Endothelial cell of hepatic sinusoid (primary cell): ENCODE data around the gene PAPOLG.

Source experiments
- in situ Hi-C: cut with HindIII; loops from 2 replicates; pipeline ENCODE4 v1.10.0; 2017; ENCODE audit warnings: low sequenced_read_pairs

Gene PAPOLG

DNA sequence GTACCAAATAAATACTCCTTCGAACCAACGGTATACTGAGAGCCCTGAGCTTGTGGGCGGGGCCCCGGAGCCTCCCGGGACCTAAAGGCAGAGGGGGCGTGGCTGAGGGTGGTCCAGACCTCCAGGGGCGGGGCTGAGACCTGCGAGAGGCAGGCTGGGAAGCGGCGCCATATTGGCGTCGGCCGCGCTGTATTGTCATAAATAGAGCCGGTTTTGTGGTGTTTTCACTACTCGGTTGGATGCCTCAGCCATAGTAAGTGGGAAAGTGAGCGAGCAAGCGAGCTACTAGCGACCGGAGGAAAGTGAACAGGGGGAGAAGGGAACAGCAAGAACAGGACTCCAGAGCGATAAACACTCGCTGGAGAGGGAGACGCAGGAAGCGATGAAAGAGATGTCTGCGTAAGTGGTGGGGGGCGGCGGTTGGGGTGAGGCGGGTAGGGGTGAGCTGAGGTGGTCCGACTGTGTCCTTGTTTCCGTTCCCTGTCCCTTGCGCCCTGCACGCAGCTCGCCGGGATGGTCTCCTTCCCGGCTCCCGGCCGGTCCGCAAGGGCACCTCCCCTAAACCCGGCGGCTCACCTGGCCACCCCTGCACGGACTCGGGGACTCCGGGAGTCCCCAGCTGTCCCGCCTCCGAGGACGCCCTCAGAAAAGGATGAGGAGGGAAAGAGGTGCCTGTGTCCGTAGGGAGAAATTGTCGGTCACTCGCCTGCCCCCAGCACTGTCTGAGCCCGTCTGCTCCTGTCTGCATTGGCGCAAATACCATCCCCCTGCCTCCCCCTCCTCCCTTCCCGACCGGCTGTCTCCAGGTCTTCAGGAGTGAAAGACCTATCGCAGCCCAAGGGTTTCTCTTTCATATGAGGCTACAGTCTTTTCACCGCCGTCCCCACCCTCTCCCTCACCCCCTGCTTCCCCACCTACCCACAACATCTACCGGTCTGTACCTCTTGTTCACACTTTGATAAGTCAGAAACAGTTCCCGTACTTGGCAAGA is at the start of gene PAPOLG:
Gene PAPOLG (plus strand): TSS at position 172 of the 991 bp plus-strand sequence. CDS start 211 bp downstream, at position 383.
- in situ Hi-C loops, result no loop called here

DNA sequence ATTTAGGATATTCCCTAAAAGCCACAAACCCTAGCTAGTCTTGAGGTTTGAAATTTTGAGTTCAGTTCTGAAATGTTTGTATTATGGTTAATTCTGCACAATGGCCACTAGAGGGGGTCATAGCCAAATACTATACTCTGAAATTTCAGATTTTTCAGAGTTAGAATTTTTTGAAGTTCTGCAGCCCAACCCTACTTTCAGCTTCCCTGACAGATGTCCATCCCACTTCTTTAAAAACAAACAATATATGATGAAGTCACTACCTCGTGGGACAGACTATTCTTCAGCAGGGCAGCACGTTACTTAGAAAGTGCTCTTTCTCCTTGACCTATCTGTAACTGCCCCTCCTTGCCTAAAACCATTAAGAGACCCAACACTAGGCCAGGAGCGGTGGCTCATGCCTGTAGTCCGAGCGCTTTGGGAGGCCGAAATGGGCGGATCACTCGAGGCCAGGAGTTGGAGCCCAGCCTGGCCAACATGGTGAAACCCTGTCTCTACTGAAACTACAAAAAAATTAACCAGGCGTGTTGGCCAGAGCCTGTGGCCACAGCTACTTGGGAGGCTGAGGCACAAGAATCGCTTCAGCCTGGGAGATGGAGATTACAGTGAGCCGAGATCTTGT is 48.2 kb upstream of the PAPOLG start:
- in situ Hi-C loops, result no loop called here

- in situ Hi-C loops, result no loop called here
Measured at GRCh38 chr2:60708630-60709320, 47.3 kb upstream of the PAPOLG start.

DNA sequence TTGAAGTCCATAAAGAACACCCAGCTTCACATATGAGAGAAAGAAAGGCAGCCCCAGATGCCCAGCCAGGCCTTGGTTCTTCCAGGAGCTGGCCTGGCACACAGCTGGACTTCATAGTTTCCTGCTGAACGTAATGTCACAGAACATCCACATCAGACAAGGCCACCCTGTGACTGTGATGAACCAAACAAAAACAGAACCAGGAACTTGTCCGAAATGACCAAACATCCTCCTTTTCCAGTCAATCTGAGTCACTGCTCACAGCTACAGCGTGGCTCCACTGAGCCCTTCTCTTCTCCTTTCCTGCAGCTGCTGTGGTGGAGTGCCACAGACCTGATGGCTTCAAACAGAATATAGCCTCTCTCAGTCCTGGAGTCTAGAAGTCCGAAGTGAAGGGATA is 45.4 kb upstream of the PAPOLG start:
- in situ Hi-C loops, result no loop called here

DNA sequence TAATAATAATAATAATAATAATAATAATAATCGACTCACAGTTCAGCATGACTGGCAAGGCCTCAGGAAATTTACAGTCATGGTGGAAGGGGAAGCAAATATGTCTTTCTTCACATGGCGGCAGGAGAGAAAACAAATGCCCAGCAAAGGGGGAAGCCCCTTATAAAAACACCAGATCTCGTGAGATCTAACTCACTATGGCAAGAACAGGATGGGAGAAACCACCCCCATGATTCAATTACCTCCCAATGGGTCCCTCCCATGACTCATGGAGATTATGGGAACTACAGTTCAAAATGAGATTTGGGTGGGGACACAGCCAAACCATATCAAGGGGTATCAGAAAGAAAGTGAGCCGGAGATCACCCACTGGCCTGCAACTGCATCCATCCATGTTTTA is 40.5 kb upstream of the PAPOLG start:
- in situ Hi-C loops, result no loop called here

DNA sequence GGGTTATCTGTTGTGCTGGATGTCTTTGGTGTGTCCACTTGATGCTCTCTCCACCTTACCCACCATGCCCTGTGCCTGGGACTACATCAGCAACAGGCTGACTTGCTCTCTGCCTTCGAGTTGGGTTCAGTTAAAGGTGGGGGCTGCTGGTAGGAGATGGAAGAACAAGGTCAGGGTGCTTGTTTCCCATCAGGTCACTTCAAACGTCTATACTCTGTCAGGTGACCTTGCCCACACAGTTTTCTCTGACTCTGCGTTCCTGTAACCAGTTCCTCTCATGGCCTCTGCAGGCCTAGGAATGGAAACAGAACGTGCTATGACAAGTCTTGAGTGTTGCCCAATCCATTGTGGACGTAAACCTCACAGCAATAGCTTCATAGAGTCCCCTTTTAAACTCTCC is 38.4 kb upstream of the PAPOLG start:
- in situ Hi-C loops, result no loop called here

- in situ Hi-C loops, result no loop called here
Measured at GRCh38 chr2:60719331-60719730, 36.7 kb upstream of the PAPOLG start.

DNA sequence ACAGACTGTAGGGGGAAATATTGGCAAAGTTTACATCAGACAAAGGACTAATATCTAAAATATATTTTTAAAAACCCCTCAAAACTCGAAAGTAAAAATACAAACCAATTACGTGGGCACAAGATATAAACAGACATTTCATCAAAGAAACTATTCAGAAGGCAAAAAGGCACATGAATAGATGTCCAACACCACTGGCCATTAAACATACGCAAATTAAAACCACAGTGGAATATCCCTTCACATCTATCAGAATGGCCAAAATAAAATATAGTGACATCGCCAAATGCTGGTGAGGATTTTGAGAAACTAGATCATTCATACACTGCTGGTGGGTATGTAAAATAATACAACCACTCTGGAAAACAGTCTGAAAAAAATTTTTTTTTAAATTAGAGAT is 30.6 kb upstream of the PAPOLG start:
- in situ Hi-C loops, result no loop called here

DNA sequence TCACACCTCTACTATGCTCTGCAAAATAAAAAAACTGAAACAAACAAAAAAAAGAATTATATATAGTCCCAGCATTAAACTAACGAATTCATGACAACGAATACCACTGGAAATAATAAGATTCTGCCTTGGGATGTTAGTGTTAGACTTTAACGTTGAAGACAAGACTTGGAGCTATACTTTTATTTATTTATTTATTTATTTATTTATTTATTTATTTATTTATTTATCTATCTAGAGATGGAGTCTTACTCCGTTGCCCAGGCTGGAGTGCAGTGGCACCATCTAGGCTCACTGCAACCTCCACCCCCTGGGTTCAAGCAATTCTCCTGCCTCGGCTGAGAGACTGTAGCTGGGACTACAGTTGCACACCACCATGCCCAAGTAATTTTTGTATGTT is 27.2 kb upstream of the PAPOLG start:
- in situ Hi-C loops, result no loop called here

DNA sequence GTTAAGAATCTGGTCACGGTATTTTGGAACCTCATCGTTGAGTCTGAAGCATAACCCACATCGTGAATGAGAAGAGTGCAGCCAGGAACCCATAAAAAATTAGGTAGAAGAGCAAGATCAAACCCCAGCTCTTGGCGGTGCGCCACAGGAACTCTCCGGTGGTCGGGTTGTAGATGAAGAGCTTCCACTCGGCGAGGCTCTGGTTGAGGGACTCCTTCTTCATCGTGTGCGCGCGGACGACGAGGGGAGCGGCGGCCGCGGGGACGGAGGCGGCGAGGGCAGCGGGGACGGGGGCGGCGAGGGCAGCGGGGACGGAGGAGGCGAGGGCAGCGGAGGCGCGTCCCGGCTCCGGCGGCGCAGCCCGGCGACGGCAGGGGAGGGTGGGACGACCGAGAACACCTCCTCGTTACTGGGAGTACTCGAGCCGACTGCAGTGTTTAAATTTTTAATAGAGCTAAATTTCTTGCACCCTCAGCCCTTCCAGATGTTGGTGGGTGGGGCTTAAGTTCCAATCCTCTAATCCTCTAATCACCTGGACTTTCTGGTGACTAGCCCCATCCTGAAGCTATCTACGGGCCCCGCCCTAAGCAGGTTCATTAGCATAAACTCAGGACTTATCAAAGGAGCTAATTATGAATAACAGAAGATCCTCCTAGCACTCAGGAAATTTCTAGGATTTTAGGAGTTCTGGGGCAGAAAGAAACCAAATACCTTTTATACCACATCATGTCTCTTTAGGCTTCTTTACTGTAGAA is 20.4 kb upstream of the PAPOLG start:
- in situ Hi-C loops, result no loop called here

GRCh38 chr2:60738679-60739078 is 17.4 kb upstream of the PAPOLG start:
- in situ Hi-C loops, result no loop called here

DNA sequence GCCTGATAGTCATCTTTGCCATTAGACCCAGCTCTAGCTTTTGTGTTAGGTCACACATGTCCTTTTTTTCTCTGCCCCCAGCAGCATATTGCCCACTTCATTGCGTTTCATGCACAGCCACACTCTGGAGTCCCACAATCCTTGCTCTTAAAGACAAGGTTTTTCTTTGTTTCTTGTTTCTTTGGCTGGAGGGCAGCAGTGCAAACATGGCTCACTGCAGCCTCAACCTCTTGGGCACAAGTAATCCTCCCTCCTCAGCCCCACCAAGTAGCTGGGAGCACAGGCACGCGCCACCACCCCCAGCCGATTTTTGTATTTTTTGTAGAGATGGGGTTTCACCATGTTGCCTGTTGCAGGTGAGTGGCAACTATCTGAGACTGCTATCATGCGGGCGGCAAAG is 16.9 kb upstream of the PAPOLG start:
- in situ Hi-C loops, result no loop called here

- in situ Hi-C loops, result no loop called here
Measured at GRCh38 chr2:60741576-60741975, 14.5 kb upstream of the PAPOLG start.

GRCh38 chr2:60742419-60742818 is 13.6 kb upstream of the PAPOLG start:
- in situ Hi-C loops, result no loop called here

DNA sequence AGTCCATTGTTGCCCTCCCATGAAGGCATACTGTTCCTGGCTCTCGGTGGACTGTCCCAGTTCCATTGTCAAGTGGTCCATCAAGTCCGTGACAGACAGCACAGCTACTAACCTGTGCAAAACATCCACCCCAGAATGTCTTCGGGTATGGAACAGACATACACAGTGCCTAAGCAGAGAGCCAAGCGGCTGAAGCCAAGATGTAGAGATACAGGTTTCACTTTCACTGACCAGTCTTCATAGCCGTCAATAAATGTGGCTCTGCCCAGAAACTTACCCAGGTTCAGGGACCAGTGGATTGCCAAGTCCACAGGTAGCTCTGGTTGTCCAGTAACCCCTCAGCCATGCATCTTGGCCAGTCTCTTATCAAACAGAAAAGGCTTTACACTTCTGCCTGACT is 10.7 kb upstream of the PAPOLG start:
- in situ Hi-C loops, result no loop called here

GRCh38 chr2:60745761-60746160 is 10.3 kb upstream of the PAPOLG start:
- in situ Hi-C loops, result no loop called here

GRCh38 chr2:60746318-60746717 is 9.8 kb upstream of the PAPOLG start:
- in situ Hi-C loops, result no loop called here

- in situ Hi-C loops, result no loop called here
Measured at GRCh38 chr2:60759654-60760053, 3.6 kb downstream of the PAPOLG start.

DNA sequence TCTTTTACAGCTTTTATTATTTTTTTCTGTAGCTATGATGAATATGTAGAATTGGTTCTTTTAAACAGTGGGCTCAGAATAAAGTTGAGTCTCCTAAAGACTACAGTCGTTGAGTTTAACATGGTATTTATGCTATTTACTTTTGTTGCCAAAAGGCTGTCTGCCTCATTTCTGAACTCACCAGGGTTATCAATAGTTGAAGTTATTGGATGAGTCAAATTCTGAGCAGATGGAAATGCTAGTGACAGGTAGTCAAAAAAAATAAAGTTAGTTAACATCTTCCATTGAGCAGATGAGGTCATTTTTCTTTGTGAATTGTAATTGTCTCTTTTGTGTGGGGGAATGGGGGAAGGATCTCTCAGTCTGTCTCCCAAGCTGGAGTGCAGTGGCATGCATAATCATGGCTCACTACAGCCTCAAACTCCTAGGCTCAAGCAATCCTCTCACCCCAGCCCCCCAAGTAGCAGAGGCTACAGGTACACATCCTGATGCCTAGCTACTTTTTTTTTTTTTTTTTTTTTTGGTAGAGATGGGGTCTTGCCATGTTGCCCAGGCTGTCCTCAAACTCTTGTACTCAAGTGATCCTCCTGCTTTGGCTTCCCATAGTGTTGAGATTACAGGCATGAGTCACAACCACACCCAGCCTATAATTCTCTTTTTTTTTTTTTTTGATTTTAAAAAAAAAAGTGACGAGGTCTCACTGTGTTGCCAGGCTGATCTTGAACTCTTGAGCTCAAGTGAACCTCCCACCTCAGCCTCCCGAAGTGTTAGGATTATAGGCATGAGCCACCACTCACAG is 8.9 kb downstream of the PAPOLG start:
- in situ Hi-C loops, result no loop called here

- in situ Hi-C loops, result no loop called here
Measured at GRCh38 chr2:60766283-60766682, 10.2 kb downstream of the PAPOLG start.
